HepG2 (cell line): ENCODE results near the gene AP4S1. TPM values are rescaled to one million over a fixed set of nuclear protein-coding genes. Genes with fewer than 3 reads are reported as not detected.
A peak's percentile ranks its signal among the peaks of the same experiment; 100 is the strongest.

Experiments used
- ESRRA ChIP-seq: sonication (generic); formaldehyde crosslinking; IDR thresholded peaks from 2 replicates; pipeline ENCODE4 v1.5.1; 2020; ENCODE audit warnings: mild to moderate bottlenecking, low read depth, missing genetic modification reagents
- GATAD2A ChIP-seq: IDR thresholded peaks from 2 replicates; pipeline ENCODE4 v1.6.1; 2016
- HCFC1 ChIP-seq: fragments of 150-350 bp; IDR thresholded peaks from 2 replicates; pipeline ENCODE4 v1.6.1; 2014; ENCODE audit warnings: low read depth, low read length
- MEIS2 ChIP-seq: sonication (generic); formaldehyde crosslinking; IDR thresholded peaks from 2 replicates; pipeline ENCODE4 v1.9.0; 2021; ENCODE audit warnings: mild to moderate bottlenecking, missing genetic modification reagents
- NR2C2 ChIP-seq: sonication (generic); formaldehyde crosslinking; IDR thresholded peaks from 2 replicates; pipeline ENCODE4 v1.4.0; 2020; ENCODE audit warnings: missing genetic modification reagents, mild to moderate bottlenecking, moderate library complexity, borderline replicate concordance
- PRPF4 ChIP-seq: fragments of 200-400 bp; formaldehyde crosslinking; IDR thresholded peaks from 2 replicates; pipeline ENCODE4 v1.6.1; 2016; ENCODE audit warnings: low read length, low read depth; ENCODE audit not compliant: poor library complexity, severe bottlenecking
- RORA ChIP-seq: sonication (generic); formaldehyde crosslinking; IDR thresholded peaks from 2 replicates; pipeline ENCODE4 v1.5.0; 2020; ENCODE audit warnings: mild to moderate bottlenecking, missing genetic modification reagents, moderate library complexity
- SIN3A ChIP-seq: IDR thresholded peaks from 2 replicates; pipeline ENCODE4 v1.6.1; 2011; ENCODE audit warnings: low read depth, mild to moderate bottlenecking, control low read depth, low read length, borderline replicate concordance
- SSRP1 ChIP-seq: IDR thresholded peaks from 2 replicates; pipeline ENCODE4 v1.6.1; 2016; ENCODE audit warnings: control low read depth
- STAG1 ChIP-seq: sonication (generic); formaldehyde crosslinking; IDR thresholded peaks from 2 replicates; pipeline ENCODE4 v1.4.0; 2020; ENCODE audit warnings: missing genetic modification reagents
- TOE1 ChIP-seq: sonication (generic); formaldehyde crosslinking; IDR thresholded peaks from 2 replicates; pipeline ENCODE4 v1.4.0; 2020; ENCODE audit warnings: mild to moderate bottlenecking, missing genetic modification reagents
- ZBTB3 ChIP-seq: sonication (generic); formaldehyde crosslinking; IDR thresholded peaks from 2 replicates; pipeline ENCODE4 v1.4.0; 2020; ENCODE audit warnings: low read depth, mild to moderate bottlenecking, moderate library complexity, missing genetic modification reagents, borderline replicate concordance
- ZBTB7B ChIP-seq: sonication (generic); formaldehyde crosslinking; IDR thresholded peaks from 2 replicates; pipeline ENCODE4 v1.4.0; 2020; ENCODE audit warnings: missing genetic modification reagents
- ZKSCAN1 ChIP-seq: fragments of 150-350 bp; IDR thresholded peaks from 2 replicates; pipeline ENCODE4 v1.6.1; 2014; ENCODE audit warnings: low read length
- ZMAT3 ChIP-seq: sonication (generic); formaldehyde crosslinking; conservative IDR thresholded peaks from 2 replicates; pipeline ENCODE4 v1.7.0; 2021; ENCODE audit warnings: missing genetic modification reagents
- ZMYM4 ChIP-seq: sonication (generic); formaldehyde crosslinking; IDR thresholded peaks from 2 replicates; pipeline ENCODE4 v1.8.1; 2023; ENCODE audit warnings: mild to moderate bottlenecking, missing genetic modification reagents
- ZNF552 ChIP-seq: sonication (generic); formaldehyde crosslinking; IDR thresholded peaks from 2 replicates; pipeline ENCODE4 v1.9.0; 2022; ENCODE audit warnings: missing genetic modification reagents, mild to moderate bottlenecking, borderline replicate concordance
- ZNF605 ChIP-seq: sonication (generic); formaldehyde crosslinking; IDR thresholded peaks from 2 replicates; pipeline ENCODE4 v1.8.0; 2022; ENCODE audit warnings: mild to moderate bottlenecking, missing genetic modification reagents
- ZNF652 ChIP-seq: IDR thresholded peaks from 2 replicates; pipeline ENCODE4 v1.6.1; 2016; ENCODE audit warnings: low read depth, borderline replicate concordance
- ZNF776 ChIP-seq: sonication (generic); formaldehyde crosslinking; IDR thresholded peaks from 2 replicates; pipeline ENCODE4 v1.4.0; 2020; ENCODE audit warnings: mild to moderate bottlenecking, missing genetic modification reagents
- ZNF850 ChIP-seq: sonication (generic); formaldehyde crosslinking; conservative IDR thresholded peaks from 2 replicates; pipeline ENCODE4 v1.9.0; 2021; ENCODE audit warnings: mild to moderate bottlenecking, missing genetic modification reagents
- ZSCAN12 ChIP-seq: sonication (generic); formaldehyde crosslinking; IDR thresholded peaks from 2 replicates; pipeline ENCODE4 v1.9.0; 2021; ENCODE audit warnings: mild to moderate bottlenecking, missing genetic modification reagents
- polyA plus RNA-seq, 8 experiments: library from polyadenylated mRNA; depleted of rRNA in 3 of 8; stranded (reverse) in 7 of 8; unstranded in 1 of 8; fragments of >200 nt; fragmentation: Illumina TruSeq in 4 of 8; extraction: Trizol in 4 of 8; gene quantifications; 2 replicates each; pipeline versions ENCODE4 v1.2.1 to v1.2.3, GENCODE V29; 2011 to 2016; ENCODE audit warnings: low read depth in 4 of 8, missing spikeins in 1 of 8, mixed read lengths in 1 of 8; ENCODE audit not compliant: insufficient read depth in 1 of 8
- total RNA-seq, 5 experiments: library from RNA; depleted of rRNA; stranded (reverse); fragments of >200 nt; fragmentation: Illumina TruSeq; extraction: Trizol; gene quantifications; 2 replicates each; pipeline ENCODE4 v1.2.3, GENCODE V29; 2016; ENCODE audit warnings: low read depth in 1 of 5
- TF ChIP-seq, protein P1 (sequence below): sonication (generic); formaldehyde crosslinking; IDR thresholded peaks from 2 replicates; pipeline ENCODE4 v1.9.0; 2021; ENCODE audit warnings: missing genetic modification reagents, mild to moderate bottlenecking, borderline replicate concordance
- TF ChIP-seq, protein P2 (sequence below): sonication (generic); formaldehyde crosslinking; IDR thresholded peaks from 2 replicates; pipeline ENCODE4 v1.8.0; 2022; ENCODE audit warnings: mild to moderate bottlenecking, missing genetic modification reagents, moderate library complexity
- TF ChIP-seq, protein P3 (sequence below): sonication (generic); formaldehyde crosslinking; IDR thresholded peaks from 2 replicates; pipeline ENCODE4 v1.4.0; 2020; ENCODE audit warnings: mild to moderate bottlenecking, missing genetic modification reagents
- TF ChIP-seq, protein P4 (sequence below): conservative IDR thresholded peaks from 2 replicates; pipeline ENCODE4 v1.6.1; 2018; ENCODE audit warnings: missing genetic modification reagents

The AP4S1 gene
- total and polyA plus RNA-seq, 2 of the 13 experiments (the other 11 are each of a cell fraction or from before 2014, with no cell fraction given) = 3.9 to 21.1 TPM

DNA sequence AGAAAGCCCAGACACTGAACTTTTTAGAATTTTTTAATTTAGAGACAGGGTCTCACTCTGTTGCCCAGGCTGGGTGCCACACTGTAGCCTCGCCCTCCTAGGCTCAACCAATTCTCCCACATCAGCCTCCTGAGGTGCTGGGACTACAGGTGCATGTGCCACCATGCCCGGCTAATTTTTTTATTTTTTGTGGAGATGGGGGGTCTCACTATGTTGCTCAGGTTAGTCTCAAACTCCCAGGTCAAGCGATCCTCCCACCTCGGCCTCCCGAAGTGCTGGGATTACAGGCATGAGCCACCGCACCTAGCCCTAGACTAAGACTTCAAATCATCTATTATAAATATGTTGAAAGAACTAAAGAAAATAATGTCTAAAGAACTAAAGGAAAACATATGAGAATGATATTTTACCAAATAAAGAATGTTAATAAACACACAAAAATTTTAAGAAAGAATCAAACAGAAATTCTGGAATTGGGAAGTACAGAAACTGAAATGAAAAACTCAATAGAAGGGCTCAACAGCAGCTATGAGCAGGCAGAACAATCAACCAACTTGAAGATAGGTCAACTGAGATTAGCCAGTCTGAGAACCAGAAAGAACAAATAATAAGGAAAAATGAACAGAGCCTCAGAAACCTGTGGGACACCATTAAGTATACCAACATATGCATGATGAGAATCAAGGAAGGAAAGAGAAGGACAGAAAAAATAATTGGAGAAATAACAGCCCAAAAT, 26.2 kb upstream of the AP4S1 start (continued):
- TF ChIP-seq, protein P1, sequence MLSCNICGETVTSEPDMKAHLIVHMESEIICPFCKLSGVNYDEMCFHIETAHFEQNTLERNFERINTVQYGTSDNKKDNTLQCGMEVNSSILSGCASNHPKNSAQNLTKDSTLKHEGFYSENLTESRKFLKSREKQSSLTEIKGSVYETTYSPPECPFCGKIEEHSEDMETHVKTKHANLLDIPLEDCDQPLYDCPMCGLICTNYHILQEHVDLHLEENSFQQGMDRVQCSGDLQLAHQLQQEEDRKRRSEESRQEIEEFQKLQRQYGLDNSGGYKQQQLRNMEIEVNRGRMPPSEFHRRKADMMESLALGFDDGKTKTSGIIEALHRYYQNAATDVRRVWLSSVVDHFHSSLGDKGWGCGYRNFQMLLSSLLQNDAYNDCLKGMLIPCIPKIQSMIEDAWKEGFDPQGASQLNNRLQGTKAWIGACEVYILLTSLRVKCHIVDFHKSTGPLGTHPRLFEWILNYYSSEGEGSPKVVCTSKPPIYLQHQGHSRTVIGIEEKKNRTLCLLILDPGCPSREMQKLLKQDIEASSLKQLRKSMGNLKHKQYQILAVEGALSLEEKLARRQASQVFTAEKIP (CRISPR knock-in tag) = 0 out of 2 replicates have a peak, but pooled peaks have one; percentile 87
- TF ChIP-seq ZMAT3 (CRISPR knock-in tag) (no peak; the same call in 1 of the 2 replicates), ZNF776 (CRISPR knock-in tag) (no peak), SSRP1 (no peak), ZBTB7B (CRISPR knock-in tag) (no peak), SIN3A (no peak), GATAD2A (CRISPR knock-in tag) (no peak), ZMYM4 (CRISPR knock-in tag) (no peak), PRPF4 (no peak), ZBTB3 (CRISPR knock-in tag) (no peak), TOE1 (no peak), ZNF605 (no peak), RORA (CRISPR knock-in tag) (0 out of 2 replicates have a peak, but pooled peaks have one; percentile 70), NR2C2 (no peak), ZSCAN12 (CRISPR knock-in tag) (0 out of 2 replicates have a peak, but pooled peaks have one; percentile 42), ZNF652 (CRISPR knock-in tag) (no peak), ESRRA (CRISPR knock-in tag) (no peak), HCFC1 (no peak), MEIS2 (CRISPR knock-in tag) (no peak), ZKSCAN1 (no peak), ZNF850 (CRISPR knock-in tag) (no peak), ZNF552 (CRISPR knock-in tag) (no peak), STAG1 (no peak)
- TF ChIP-seq, protein P2, sequence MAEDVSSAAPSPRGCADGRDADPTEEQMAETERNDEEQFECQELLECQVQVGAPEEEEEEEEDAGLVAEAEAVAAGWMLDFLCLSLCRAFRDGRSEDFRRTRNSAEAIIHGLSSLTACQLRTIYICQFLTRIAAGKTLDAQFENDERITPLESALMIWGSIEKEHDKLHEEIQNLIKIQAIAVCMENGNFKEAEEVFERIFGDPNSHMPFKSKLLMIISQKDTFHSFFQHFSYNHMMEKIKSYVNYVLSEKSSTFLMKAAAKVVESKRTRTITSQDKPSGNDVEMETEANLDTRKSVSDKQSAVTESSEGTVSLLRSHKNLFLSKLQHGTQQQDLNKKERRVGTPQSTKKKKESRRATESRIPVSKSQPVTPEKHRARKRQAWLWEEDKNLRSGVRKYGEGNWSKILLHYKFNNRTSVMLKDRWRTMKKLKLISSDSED (CRISPR knock-in tag) = no peak
- TF ChIP-seq, protein P3, sequence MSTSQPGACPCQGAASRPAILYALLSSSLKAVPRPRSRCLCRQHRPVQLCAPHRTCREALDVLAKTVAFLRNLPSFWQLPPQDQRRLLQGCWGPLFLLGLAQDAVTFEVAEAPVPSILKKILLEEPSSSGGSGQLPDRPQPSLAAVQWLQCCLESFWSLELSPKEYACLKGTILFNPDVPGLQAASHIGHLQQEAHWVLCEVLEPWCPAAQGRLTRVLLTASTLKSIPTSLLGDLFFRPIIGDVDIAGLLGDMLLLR (CRISPR knock-in tag) = no peak
- TF ChIP-seq, protein P4, sequence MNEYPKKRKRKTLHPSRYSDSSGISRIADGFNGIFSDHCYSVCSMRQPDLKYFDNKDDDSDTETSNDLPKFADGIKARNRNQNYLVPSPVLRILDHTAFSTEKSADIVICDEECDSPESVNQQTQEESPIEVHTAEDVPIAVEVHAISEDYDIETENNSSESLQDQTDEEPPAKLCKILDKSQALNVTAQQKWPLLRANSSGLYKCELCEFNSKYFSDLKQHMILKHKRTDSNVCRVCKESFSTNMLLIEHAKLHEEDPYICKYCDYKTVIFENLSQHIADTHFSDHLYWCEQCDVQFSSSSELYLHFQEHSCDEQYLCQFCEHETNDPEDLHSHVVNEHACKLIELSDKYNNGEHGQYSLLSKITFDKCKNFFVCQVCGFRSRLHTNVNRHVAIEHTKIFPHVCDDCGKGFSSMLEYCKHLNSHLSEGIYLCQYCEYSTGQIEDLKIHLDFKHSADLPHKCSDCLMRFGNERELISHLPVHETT (CRISPR knock-in tag) = no peak
